NT2/D1 (cell line): ENCODE results near the gene SLC38A10.

Experiments
- SUZ12 ChIP-seq: IDR thresholded peaks from 2 replicates; pipeline ENCODE4 v1.6.1; 2011; ENCODE audit not compliant: insufficient read length, insufficient read depth; ENCODE audit errors: extremely low read depth
- YY1 ChIP-seq: IDR thresholded peaks from 2 replicates; pipeline ENCODE4 v1.6.1; 2011; ENCODE audit not compliant: insufficient read length, insufficient read depth
- ZNF274 ChIP-seq: IDR thresholded peaks from 2 replicates; pipeline ENCODE4 v1.6.1; 2011; ENCODE audit warnings: mild to moderate bottlenecking, low read depth, low read length

DNA sequence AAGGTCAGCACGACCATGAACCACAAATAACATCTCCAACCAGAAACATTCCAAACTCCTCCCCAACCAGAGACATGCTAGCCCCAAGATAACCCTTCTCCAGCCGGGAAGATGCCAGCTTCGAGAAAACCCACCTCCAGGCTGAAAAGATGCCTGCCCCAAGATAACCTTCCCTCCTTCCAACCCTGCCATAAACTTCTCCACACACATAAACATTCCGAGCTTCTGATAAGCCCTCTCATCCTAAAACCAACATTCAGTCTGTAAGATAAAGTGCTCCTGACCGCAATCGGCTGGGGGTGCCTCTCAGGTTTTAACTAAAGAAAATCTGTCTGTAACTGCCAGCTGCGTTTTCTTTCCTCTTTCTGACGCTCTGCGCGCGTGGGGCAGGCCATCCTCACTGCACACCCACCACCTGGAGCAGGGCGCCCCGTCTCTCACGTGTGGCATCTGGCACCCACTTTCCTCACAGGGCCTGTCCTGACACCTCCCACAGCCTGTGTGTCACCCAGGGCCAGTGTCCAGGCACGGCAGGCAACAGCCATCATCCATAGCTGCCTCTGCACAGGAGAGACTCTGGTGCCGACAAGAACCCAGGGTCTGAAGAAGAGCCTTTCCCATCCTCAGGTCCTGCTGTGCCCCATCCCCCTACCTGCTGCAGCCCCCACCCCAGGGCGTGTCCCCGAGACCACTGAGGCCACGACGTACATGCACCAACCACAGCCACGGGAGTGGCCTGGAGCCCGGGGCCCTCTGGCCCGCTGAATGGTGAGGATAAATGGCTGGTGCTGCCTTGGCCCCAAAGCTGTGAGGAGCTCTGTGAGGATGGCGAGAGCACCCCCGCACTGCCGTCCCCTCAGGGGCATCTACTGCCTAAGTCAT lies 59.9 kb downstream of the SLC38A10 start:
- TF ChIP-seq ZNF274 (no peak), SUZ12 (no peak), YY1 (no peak)
